Gastrocnemius medialis (tissue), 4 donors: ENCODE measurements around the gene KDM4B.

Source experiments
- POLR2A ChIP-seq, 2 donors: fragments of 450-650 bp; IDR thresholded peaks; one replicate each; pipeline ENCODE4 v1.6.1; 2017; ENCODE audit warnings: antibody characterized with exemption in 2 of 2, mild to moderate bottlenecking in 2 of 2, moderate library complexity in 2 of 2
- TF ChIP-seq, protein P1 (sequence below), 5 experiments: fragments of 450-650 bp in 3 of 5; fragments of 200-600 bp in 2 of 5; sonication (generic) in 2 of 5; IDR thresholded peaks in 4 of 5; conservative IDR thresholded peaks in 1 of 5; 1 replicate in 4 of 5; 2 replicates in 1 of 5; pipeline ENCODE4 v1.5.1; 2016 to 2019; ENCODE audit warnings: antibody characterized with exemption in 5 of 5, mild to moderate bottlenecking in 3 of 5, moderate library complexity in 3 of 5

DNA sequence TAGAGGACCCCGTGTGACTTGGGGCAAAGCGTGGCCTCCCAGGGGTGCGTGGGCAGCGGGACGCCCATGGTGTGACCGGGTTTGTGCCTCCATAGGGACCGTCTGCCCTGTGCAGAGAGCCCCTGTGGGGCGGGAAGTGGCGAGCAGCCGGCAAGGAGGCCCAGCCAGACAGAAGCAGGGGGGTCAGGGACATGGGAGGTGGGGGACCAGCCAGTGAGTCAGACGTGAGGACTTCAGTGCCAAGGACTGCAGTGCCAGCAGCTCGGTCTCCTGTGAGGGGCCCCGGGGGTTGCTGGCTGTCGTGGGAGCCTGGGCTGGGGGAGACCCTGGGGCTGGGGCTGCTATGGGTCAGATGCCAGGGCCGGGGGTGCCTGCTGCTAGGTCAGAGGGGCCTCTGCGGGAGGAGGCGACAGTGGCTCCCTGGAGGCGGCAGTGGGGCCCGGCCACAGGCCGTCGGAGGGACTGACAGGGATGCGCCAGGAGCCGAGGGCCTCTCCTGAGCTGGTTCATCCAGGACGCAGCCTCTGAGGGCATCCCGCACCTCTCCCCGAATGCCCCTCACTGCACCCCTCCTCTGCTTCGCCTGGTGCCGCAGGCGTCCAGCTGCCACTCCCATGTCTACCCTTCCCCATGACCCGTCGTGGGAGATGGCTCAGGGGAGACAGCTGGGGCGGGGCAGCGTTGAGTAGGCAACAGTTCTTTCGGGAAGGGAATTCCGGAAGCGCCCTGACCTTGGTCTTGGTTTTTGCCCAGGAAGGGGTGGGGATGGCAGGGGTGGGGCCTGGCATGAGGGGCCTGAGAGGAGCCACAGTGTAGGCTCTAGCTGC lies 80.0 kb downstream of the KDM4B start:
- TF ChIP-seq, protein P1, sequence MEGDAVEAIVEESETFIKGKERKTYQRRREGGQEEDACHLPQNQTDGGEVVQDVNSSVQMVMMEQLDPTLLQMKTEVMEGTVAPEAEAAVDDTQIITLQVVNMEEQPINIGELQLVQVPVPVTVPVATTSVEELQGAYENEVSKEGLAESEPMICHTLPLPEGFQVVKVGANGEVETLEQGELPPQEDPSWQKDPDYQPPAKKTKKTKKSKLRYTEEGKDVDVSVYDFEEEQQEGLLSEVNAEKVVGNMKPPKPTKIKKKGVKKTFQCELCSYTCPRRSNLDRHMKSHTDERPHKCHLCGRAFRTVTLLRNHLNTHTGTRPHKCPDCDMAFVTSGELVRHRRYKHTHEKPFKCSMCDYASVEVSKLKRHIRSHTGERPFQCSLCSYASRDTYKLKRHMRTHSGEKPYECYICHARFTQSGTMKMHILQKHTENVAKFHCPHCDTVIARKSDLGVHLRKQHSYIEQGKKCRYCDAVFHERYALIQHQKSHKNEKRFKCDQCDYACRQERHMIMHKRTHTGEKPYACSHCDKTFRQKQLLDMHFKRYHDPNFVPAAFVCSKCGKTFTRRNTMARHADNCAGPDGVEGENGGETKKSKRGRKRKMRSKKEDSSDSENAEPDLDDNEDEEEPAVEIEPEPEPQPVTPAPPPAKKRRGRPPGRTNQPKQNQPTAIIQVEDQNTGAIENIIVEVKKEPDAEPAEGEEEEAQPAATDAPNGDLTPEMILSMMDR (IDR thresholded peaks at IDR 0.05 in 4 of 5, conservative IDR thresholded peaks at IDR 0.05 in 1 of 5): no peak
- no peak for TF ChIP-seq POLR2A (IDR thresholded peaks at IDR 0.05)
